ENCODE results near the gene ZNF319.

The ZNF319 gene

GRCh38 chr16:57959804-57960203, 40.7 kb downstream of the ZNF319 start:
- no peak overlapping the region for H3K4me3 ChIP-seq (ENCODE audit: low read depth, low read length)
- no peak for TF ChIP-seq CTCF (IDR thresholded peaks at IDR 0.05; ENCODE audit: borderline replicate concordance, insufficient read depth, low read depth, low read length)

GRCh38 chr16:57959121-57959520, 41.4 kb downstream of the ZNF319 start:
- no peak overlapping the region for H3K4me3 ChIP-seq (ENCODE audit: low read depth, low read length)
- TF ChIP-seq CTCF (IDR thresholded peaks at IDR 0.05; ENCODE audit: borderline replicate concordance, insufficient read depth, low read depth, low read length) = no peak

GRCh38 chr16:57958544-57958943, 41.9 kb downstream of the ZNF319 start:
- no peak for TF ChIP-seq CTCF (IDR thresholded peaks at IDR 0.05; ENCODE audit: borderline replicate concordance, insufficient read depth, low read depth, low read length)
- H3K4me3 ChIP-seq (ENCODE audit: low read depth, low read length) = no peak overlapping the region

GRCh38 chr16:57957673-57958392, 42.6 kb downstream of the ZNF319 start:
- H3K4me3 ChIP-seq (ENCODE audit: low read depth, low read length) = no peak overlapping the region

GRCh38 chr16:57956924-57957672, 43.4 kb downstream of the ZNF319 start:
- TF ChIP-seq CTCF (IDR thresholded peaks at IDR 0.05; ENCODE audit: borderline replicate concordance, insufficient read depth, low read depth, low read length) = no peak

More at GRCh38 chr16:57957673-57958392, 42.6 kb downstream of the ZNF319 start:
- TF ChIP-seq CTCF (IDR thresholded peaks at IDR 0.05; ENCODE audit: borderline replicate concordance, insufficient read depth, low read depth, low read length) = 0 out of 2 replicates have a peak, but pooled peaks have one; percentile 1

GRCh38 chr16:57956270-57956808, 44.1 kb downstream of the ZNF319 start:
- H3K4me3 ChIP-seq (ENCODE audit: low read depth, low read length) = no peak overlapping the region
- TF ChIP-seq CTCF (IDR thresholded peaks at IDR 0.05; ENCODE audit: borderline replicate concordance, insufficient read depth, low read depth, low read length) = no peak

More at GRCh38 chr16:57956924-57957672, 43.4 kb downstream of the ZNF319 start:
- no peak overlapping the region for H3K4me3 ChIP-seq (ENCODE audit: low read depth, low read length)
